NCI-H187 treated with DMSO at 0.1 percent for 48 hours (cell line): ENCODE measurements around the gene PRF1.
"Not testable (repeated sequence)": the region's sequence is repeated elsewhere in the genome, so short reads cannot be mapped to it uniquely, and the experiment has no call there.

Experiments
- DNase-seq: peaks from one replicate; lab custom pipeline; 2025; lab: John Stamatoyannopoulos, UW

PRF1 gene

GRCh38 chr10:70617798-70618568, 15.4 kb upstream of the PRF1 start:
- no peak for DNase-seq

- DNase-seq = no peak
Observed at GRCh38 chr10:70616761-70617160, 14.2 kb upstream of the PRF1 start.

DNA sequence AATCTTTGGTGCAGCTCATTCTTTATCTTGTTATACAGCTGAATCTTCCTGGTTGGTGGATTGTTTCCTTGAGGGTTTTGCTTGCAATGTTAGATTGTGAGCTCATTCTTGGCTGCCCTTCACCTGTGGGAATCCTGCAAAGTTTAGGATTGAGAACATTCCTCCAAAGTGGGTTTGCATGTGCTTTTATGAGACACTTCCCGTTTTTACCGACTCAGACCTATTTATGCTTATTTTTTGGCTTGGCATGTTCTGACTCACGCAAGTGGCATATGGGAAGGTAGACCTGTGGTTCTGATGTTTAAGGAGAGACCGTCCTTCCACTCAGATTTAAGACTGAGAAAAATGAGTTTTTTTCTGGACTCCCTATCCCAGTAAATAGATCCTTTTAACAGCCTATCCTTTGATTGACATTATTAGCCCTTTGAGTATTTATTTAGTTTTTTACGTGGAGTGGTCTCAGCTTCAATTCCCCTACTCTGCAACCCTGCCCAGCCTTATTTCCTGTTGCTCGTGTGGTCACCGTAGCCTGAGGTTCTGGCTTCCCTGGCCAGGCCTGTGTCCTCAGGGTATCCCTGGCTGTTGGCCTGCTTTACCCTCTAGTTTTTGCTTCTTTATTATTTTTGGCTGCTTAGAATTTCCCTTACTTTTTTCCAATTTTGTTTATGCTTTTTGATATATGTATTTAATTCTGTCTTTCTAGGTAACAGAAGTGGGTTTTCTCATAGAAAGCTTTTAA, 13.4 kb upstream of the PRF1 start:
- no peak for DNase-seq

DNA sequence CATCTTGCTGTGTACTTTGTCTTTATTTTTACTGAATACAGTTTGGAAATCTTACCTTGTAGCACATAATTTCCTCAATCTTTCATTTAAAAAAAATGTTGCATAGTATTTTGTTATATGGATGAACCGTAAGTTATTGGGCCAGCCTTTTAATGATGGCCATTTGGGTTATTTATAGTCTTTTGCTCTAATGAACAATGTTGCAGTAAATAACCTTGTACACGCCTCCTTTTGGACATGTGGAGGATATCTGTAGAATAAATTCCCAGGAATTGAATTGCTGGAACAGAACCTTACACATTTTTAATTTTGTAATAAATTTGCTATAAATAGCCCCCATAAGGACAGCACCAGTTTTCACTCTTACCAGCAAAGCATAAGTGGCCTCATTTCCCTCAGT, 12.7 kb upstream of the PRF1 start:
- DNase-seq = no peak

DNA sequence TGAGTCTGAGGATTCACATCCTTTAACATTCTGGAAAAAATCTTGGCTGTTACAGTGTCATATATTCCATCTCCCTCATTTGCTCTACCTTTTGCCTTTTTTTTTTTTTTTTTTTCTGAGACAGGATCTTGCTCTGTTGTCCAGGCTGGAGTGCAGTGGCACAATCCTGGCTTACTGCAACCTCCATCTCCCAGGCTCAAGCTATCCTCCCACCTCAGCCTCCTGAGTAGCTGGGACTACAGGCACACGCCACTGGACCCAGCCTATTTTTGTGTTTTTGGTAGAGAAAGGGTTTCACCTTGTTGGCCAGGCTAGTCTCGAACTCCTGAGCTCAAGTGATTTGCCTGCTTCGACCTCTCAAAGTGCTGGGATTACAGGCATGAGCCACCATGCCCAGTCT, 11.8 kb upstream of the PRF1 start:
- DNase-seq = not testable (repeated sequence)

DNA sequence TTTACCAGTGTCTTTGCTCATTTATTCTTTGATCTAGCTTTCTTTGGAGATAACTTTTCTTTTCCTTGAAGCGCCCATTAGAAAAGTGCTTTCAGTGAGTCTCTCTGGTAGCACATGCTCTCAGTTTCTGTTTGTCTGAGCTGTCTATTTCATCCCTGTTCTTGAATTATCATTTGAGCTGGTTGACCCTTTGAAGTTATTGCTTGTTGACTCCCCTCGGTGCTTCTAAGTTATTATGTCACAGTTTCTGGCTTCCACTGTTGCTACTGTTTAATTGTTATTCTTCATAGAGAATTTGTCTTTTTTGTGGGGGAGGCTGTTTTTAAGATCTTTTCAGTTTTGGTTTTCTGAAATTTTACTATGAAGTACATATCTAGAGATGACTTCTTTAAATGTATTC, 11.4 kb upstream of the PRF1 start:
- no peak for DNase-seq

GRCh38 chr10:70607936-70608335, 5.4 kb upstream of the PRF1 start:
- no peak for DNase-seq

- DNase-seq = no peak
Observed at GRCh38 chr10:70605161-70605560, 2.6 kb upstream of the PRF1 start.

DNA sequence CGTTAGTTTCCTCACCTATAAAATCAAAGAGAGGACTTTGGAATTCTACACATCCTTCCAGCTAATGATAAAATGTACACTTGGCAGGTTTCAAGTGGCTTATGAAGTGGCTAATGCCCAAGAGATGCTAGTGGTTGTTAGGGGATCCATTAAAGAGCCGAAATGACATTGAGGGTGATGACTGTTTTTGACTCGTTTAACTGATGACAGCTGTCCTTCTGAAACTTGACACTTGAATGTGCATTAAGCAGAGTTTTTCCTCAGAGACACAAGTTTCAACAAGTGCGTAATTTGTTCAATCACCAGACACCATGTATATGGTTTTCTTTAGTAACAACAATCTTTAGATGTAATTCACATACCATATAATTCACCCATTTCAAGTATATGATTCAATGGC, 1.6 kb upstream of the PRF1 start:
- DNase-seq = no peak

DNA sequence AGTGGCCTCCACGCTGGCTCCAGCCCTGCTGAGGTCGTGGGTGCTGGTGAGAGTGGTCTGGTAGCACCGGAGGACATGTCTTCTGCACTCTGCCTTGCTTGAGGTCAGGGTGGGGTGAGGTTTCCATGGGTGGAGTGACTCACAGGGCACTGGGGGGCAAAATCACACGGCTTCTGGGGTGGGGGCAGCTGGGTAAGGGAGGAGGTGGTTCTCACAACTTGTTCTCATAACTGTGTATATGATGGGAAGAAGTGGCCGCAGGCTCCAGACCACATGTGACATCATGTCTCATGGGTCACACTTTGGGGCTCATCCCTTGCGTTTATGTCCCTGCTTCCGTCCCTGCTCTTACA, 884 bp upstream of the PRF1 start:
- DNase-seq = no peak

DNA sequence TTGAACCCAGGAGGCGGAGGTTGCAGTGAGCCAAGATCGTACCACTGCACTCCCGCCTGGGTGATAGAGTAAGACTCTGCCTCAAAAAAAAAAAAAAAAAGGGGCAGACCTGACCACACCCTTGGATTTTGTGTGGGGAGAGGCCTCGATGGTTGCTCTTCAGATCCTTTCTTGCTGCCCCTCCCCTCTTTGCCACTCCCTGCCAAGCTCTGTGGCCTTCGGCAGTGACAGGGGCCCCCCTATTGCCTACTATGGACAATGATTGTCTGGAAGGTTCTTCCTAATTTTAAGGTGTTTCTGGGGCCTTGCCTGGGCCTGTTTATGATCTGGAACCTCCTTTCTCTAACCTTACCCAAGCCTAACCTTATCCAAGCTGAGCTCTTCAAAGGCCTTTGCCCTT, 795 bp downstream of the PRF1 start:
- DNase-seq = no peak

- DNase-seq = no peak
Observed at GRCh38 chr10:70600512-70601395, 1.8 kb downstream of the PRF1 start.

GRCh38 chr10:70599791-70600190, 2.8 kb downstream of the PRF1 start:
- DNase-seq = no peak

- DNase-seq = no peak
Observed at GRCh38 chr10:70599319-70599718, 3.2 kb downstream of the PRF1 start.

DNA sequence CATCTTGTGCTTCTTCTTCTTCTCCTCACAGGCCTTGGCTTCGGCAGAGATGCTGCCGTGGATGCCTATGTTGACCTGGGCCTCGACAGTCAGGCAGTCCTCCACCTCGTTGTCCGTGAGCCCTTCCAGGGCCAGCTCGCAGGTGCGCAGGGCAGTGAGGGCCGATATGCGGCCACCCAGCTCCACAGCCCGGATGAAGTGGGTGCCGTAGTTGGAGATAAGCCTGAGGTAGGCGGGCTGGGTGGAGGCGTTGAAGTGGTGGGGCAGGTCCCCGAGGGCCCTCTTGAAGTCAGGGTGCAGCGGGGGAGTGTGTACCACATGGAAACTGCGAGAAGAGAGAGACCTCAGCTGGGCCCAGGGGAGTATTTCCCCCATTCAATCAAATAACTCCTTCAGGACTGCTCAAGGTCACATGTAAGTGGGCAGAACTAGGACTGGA, 3.7 kb downstream of the PRF1 start:
- DNase-seq = no peak

- DNase-seq = no peak
Observed at GRCh38 chr10:70597856-70598815, 4.4 kb downstream of the PRF1 start.

- DNase-seq = no peak
Observed at GRCh38 chr10:70596860-70597809, 5.4 kb downstream of the PRF1 start.

- no peak for DNase-seq
Observed at GRCh38 chr10:70596110-70596798, 6.3 kb downstream of the PRF1 start.

DNA sequence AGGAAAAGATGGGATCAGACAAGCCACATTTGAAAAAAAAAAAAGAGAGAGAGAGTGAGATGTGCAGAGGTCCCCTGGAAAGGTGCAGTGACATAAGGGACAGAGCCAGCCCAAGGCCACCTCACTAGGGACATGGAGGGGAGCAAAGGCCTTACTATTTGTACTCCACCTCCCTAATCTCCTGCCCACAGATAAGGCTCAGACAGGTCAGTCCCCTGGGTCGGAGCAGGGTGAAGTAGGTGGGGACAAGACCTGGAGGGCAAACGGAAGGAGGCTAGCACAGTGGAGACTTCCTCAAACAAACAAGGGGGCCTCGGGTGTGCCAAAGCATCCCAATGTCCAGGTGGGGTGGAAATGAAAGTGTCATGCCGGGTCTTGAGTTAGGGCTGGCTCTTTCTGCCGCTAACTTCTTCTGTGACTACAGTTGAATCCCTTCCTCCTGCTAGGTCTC, 7.0 kb downstream of the PRF1 start:
- no peak for DNase-seq

DNA sequence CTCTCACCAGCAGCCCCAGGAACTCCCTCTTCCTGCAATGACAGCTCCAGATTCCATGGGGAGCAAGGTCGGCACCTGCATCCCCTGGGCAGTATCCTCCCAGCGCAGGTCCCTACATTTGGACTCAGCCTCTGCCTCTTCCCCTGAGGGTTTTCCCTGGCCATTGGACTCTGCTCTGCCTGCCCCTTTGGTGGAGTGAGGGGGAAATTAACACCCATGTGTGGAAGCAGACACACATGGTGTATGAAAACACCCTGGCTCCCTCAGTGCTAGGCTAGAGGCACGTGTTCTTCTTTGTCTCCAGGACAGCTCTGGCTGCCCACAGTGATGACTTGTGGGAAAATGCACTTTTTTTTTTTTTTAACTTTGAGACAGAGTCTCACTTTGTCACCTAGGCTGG, 8.4 kb downstream of the PRF1 start:
- DNase-seq = no peak
